ENCODE data around the gene RBKS.

RBKS gene

DNA sequence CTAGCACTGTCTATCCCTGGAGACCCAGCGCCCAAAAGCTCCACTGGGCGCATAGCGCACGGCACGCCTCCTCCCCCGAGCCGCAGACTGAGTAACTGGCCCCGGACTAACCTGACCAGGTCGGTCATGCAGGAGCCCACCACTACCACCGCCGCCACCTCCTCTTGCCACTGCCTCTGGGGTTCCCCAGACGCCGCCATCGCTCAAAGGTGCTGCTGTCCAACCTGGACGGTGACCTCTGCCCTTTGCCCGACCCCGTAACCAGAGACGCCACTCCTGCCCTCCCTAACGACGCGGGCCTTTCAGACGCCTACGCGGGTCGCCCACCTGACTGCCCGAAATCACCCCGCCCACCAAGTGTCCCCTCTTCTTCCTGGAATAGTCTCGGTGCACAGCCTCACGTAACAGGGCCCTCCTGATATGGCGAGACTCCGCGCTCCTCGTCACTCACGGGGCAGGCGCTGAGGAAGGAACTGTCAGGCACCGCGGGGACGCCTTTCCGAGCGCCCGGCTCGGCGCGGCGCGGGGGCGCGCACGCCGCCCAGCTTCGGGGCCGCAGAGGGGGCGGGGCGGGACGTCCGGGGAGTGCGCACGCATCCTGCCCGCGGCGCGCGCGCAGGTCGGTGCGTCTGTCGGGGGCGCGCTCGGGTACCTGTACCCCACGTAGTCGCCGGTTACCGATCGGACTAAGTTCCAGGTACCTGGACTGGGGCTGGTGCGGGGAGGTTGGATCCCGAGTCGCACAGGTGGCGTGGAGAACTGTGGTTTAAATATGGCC lies at the start of gene RBKS, which contains the start of gene BABAM2:
Gene RBKS (minus strand): TSS at position 242 of the 778 bp plus-strand sequence. CDS start 42 bp downstream, at position 200.
Gene BABAM2 (plus strand): TSS at position 584 of the 778 bp plus-strand sequence. CDS start 3,828 bp downstream, outside the sequence.
- FAIRE-seq (peak; percentile 95), DNase-seq (ENCODE audit: insufficient read length, low spot score) (peak; percentile 87)

DNA sequence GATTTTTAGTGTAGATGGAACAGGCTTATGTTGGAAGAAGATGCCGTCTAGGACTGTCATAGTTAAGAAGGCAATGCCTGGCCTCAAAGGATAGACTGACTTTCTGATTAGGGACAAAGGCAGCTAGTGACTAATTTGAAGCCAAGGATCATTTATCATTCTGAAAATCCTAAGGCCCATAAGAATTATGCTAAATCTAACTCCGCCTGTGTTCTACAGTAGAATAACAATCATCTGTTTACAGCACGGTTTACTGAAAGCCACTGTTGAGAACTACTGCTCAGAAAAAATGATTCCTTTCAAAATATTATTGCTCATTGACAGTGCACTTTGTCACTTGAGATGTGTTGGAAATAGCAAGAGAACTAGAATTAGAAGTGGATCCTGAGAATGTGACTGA lies 44.8 kb upstream of the RBKS start:
- FAIRE-seq, result peak; percentile 82

DNA sequence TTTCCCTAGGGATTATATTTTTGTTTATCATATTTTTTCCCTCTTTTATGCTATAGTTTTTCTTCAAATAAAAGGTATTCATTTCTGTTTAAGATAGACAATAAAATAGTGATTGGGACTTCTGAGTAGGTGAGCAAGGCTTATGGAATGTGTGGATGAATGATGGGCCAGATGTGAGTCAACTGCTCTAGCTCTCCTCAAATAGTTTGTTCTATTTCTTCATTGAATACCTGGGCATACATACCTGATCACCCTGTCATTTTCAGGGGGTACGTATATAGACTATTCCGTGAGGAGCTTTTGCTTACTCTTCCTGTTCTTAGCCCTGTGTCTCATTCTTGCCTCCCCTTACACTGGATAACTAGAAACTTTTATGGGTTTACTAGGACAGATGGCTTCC lies 42.2 kb upstream of the RBKS start:
- FAIRE-seq (peak; percentile 77), DNase-seq (ENCODE audit: insufficient read length, low spot score) (peak; percentile 45)

More for the DNA sequence above, 44.8 kb upstream of the RBKS start:
- no peak for DNase-seq (ENCODE audit: insufficient read length, low spot score)

DNA sequence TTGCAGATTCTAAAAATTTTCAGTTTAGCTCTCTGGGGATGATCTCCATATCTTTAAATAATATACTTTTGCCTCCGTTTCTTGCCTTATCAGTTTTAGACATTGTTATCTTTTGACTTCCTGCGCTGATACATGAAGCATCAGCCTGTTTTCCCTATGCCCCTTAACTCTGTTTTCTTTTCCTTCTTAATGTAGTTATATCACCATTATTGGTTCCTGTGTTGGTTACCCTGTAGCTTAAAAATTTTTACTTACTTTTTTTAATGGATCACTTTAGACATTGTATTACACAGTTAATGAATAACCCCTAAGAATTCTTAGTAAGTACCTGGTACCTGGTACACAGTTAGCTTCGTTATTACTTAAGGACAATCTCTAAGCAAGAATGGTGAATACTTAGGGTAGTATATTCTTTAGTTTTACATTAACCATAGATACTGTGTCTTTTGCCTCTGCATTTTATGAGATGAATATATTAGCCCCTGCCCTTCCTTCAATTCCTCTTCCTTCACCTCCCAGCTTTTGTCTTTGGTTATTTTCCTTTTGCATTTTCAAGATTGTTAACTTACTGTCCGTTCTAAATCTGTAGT lies 41.3 kb upstream of the RBKS start:
- no peak for FAIRE-seq
- DNase-seq (ENCODE audit: insufficient read length, low spot score), result no peak

DNA sequence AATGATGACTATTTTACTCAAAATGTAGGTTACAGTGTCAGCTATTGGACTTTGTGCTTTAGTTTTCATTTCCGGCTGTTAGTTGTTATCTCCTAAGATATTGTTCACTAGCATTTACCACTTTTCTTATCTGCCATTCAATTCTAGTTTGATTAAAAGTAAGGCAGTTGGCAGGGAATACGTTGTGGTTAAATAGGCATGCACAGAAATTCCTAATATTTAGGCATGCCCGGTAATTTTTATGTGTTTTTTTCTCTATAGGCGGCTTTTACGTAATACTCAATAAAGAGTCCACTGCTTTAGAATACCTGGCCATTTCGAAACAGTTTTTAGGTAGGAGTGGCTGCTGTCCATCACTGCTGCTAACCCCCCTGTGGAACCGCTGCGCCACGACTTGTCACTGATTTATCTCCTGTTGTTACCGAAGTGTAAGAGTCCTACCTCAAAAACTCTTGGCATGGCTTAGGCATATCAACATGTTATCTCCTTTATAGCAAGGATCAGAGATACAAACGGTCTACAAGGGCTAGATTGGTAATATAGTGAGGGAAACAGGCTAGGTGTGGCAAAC lies 39.8 kb upstream of the RBKS start:
- FAIRE-seq, result no peak

DNA sequence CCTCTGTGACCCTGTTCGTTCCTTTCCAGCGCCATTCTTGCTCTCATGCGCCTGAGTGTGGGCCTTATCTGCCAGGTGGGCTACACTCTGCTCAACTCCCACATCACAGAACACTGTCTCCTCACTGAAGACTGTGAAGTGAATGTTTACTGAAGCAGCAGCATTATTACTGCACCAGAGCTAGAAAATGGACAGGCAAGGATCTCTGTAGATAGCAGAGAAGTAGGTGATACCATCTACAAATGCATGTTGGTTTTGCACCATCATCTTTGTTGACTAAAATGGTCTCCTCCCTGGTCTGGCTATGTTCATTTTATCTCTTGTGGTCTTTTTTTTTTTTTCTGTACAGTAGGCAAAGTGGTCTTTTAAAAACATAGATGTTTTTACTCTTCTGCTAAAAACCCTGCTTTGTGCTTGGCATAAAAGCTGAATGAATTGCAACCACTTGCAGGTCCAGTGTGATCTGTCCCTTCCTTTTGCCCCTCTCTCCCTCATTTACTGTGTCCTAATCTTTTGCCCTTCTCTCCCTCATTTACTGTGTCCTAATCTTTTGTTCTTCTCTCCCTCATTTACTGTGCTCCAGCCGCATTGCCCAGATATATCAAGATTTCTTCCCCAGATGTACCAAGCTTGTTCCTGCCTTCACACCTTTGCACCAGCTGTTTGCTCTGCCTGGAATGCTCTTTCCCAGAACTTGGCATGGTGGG lies 35.7 kb upstream of the RBKS start:
- FAIRE-seq, result no peak
- no peak for DNase-seq (ENCODE audit: insufficient read length, low spot score)

More for the DNA sequence above, 39.8 kb upstream of the RBKS start:
- no peak for DNase-seq (ENCODE audit: insufficient read length, low spot score)

DNA sequence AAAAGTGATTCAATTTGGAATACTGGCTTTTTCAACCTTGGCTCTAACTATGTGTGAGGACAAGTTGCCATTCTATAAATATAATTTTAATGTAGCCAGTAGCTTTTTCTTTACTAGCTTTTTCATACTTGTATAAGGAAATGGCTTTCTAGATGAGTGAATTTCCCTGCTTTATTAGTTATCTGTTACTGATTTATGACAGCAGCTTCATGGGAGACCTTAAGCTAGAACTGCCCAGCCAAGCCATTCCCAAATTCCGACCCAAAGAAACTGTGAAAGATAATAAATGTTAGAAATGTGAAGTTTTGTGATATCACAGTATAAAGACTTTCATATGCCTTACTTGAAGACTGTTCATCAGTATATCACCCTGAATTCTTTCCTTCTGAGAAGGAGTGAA lies 32.7 kb upstream of the RBKS start:
- DNase-seq (ENCODE audit: insufficient read length, low spot score) (no peak), FAIRE-seq (no peak)

DNA sequence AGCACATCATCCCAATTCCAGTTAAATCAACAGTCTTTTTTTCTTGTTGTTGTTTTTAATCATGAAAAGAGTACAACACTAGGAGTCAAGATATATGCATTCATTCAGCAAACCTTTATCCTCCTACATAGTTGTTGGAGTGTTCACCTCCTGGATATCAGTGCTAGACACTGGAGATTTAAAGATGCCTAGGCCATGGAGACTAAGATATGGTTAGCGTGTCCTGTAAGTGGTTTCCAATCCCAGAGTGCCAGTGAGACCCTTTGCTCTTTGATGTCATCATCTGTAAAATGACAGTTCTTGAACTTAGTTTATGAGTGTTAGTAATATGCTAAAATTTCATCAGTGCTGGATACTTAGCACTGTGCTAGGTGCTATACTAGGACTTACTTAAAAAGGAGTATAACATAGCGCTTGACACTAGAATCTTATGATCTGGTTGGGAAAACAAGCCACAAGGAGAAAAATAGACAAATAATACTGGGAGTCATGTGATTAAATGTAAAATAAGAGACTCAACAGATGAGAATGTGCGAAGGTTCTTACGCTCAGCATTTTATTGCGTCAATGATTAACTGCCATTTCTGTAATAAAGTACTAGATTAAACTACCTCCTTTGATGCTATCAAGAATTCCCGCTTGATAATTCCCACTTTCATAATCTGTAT lies 31.8 kb upstream of the RBKS start:
- DNase-seq (ENCODE audit: insufficient read length, low spot score), result no peak
- peak; percentile 64 for FAIRE-seq

DNA sequence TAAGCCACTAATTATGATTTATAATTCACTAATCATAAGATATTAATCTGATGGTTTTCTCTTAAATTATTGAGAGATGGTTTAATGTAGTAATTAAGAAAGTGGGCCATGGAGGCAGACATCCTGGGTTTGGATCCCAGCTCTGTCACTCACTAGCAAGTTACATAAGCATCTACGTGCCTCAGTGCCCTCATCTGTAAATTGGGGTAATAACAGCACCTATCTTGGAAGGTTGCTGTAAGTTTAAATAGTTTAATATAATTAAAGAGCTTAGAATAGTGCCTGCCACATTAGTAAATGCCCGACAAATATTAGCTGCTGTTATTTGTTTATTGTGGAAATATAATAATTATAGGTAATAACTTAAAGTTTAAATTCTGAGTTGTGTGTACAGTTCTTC lies 31.2 kb upstream of the RBKS start:
- DNase-seq (ENCODE audit: insufficient read length, low spot score) (no peak), FAIRE-seq (no peak)

DNA sequence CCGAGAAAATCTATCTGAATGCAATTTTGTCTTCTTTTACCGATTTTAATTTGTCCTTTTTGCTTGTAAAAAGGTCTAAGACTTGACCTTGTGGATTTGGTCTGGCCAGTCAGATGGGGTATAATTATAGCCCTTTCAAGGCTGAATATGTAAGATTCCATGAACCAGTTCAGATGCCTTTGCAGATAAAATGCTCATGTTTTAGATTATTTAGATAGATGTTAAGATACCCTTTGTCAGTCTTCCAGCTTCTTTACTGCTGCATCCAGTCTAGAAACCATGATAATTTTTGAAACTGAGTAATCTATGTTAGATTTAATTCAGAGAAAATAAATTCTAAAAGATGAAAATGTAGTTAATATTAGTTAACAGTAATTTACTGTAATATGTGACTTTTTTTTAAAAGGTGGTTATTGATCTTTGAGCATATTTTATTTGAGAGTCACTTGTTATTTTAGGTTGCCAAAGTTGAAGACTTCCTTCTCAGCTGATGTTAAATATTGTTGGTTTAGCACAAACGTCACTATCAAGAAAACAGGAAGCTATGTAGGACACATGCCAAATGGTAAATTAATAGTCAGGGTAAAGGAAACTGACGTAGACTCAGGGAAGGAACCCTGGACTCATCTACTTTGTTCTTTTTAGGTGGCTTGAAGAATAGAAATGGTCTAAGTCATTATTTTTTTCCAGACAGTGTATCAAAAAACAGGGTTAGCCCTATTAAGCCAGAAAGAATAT lies 30.1 kb upstream of the RBKS start:
- FAIRE-seq (no peak), DNase-seq (ENCODE audit: insufficient read length, low spot score) (peak; percentile 24)

DNA sequence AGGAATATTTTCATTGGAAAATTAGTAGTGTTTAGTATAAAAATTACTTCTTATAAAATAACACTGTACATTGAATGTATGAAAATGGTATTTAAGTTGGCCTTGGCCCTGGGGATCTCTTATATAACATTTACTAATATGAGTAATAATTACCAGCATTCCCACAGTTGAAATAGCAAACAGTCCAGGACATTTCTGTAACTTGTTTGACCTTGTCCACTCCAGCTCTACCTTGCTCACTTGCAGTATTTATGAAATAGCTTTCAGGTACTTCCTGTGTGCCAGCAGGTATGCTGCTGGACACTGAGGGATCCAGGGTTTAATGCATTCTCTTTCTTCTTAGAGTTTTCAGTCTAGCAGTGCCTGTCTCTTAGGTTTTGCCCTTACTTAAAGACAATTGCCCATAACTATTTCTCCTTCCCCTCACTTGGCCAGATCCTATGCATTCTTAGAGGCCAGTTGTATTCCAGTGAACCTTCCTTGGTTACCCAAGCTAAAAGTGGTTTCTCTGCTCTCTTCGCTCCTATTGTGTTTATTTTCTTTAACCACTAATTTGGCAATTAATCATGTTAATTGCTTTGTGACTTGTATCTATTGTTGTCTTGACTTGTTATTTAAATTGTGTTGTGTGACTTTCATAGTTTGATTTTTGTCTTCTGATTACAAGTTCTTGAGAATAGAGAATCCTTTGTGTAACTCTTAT lies 26.3 kb upstream of the RBKS start:
- FAIRE-seq (peak; percentile 60), DNase-seq (ENCODE audit: insufficient read length, low spot score) (no peak)

DNA sequence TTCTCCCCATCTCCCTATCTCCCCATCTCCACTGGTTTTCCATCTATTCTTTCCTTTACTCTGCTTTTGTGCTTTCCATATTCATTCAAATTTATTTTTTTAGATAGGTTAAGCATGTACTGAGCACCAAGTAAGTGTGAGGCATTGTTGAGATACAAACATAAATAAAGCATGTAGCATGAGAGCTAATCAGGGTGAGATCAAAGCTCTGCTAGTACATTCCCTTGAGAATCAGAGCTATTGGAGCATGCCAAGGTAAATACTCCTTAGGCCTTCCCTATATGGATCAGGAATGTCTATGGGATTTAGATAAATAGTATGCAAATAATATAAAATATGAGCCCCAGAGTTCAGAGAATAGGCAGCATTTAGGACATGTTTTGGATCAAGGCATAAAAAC lies 25.7 kb upstream of the RBKS start:
- DNase-seq (ENCODE audit: insufficient read length, low spot score), result no peak
- FAIRE-seq, result no peak

DNA sequence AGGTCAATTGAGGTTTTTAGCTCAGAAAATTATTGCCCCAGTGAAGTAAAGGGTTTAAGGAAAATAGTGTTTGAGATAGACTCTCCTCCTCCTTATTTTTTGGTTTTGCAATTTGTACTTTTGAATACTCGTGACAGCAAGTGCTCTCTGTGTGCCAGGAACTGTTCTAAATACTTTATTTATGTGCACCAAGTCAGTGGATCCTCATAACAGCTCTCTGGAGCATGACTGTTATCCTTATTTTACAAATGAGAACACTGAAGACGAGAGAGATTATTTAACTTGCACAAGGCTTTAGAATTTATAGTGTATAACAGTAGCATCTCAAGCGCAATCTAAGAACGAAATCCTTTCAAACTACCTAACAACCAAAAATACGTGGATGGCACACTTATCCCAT lies 25.0 kb upstream of the RBKS start:
- DNase-seq (ENCODE audit: insufficient read length, low spot score) (no peak), FAIRE-seq (no peak)

DNA sequence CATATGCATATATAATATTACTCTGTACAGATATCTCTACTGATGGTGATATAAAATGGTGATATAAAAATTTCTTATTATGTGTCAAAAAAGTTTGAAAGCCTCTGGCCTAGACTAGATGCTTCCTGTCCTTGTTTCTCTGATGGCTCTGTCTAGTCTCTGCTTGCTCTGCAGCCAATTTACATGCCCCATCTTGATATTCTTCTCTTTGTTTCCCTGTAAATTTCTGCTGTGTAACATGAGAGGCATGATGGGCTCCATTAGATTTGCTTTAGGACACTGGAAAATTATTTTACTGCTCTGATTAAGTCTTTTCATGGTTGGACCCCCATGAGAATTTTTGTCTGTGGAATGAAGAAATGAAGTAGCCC lies 24.6 kb upstream of the RBKS start:
- DNase-seq (ENCODE audit: insufficient read length, low spot score) (no peak), FAIRE-seq (no peak)

DNA sequence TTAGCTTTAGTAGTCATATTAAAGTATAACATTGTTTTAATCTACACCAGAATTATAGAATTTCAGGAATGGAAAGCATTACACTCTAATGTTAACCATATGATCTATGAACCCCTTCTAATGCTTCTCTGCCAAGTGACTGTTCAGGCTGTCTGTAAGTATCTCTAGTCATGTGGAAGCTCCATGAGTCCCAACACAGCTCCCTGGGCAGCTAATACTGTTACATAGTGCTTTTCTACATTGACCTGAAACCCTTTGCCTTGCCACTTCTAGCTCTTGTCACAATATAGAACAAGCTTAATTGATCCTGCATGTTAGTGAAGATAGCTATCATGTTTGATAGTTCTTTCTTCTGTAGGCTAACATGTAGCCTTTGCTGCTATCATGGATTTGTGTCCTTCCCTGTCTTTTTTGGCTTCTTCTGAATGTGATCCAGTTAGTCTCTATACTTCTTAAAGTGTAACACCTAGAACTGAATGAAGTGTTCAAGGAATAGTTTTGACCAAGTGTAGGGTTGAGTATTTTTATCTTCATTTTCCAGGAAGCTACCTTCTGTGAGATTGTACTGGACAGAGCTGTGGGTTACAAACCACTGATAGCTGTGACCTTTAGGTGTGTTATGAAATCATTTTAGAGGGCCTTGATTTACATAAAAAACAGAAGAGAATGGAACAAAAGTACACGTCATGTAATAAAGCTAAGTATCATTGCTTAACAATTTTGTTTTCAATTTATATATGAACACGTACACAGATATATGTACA lies 24.0 kb upstream of the RBKS start:
- FAIRE-seq, result no peak
- DNase-seq (ENCODE audit: insufficient read length, low spot score), result no peak

DNA sequence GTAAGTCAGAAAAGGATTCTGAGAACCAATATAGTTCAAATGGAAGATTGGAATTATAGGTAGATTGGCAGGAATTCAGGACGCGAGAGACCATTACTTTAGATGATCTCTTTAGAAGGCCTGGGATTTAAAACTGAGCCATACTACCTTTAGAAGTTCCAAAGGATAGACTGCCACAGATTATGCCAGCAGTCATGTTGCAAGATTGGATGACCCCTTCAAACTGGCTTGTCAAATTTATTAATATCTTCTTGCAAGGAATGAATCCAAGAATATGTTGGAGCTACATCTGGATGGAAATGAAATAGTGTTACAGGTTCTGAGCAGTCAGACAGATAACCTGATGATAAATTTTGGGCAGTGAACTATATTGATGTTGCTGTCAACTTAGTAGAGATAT lies 22.3 kb upstream of the RBKS start:
- FAIRE-seq (no peak), DNase-seq (ENCODE audit: insufficient read length, low spot score) (no peak)

DNA sequence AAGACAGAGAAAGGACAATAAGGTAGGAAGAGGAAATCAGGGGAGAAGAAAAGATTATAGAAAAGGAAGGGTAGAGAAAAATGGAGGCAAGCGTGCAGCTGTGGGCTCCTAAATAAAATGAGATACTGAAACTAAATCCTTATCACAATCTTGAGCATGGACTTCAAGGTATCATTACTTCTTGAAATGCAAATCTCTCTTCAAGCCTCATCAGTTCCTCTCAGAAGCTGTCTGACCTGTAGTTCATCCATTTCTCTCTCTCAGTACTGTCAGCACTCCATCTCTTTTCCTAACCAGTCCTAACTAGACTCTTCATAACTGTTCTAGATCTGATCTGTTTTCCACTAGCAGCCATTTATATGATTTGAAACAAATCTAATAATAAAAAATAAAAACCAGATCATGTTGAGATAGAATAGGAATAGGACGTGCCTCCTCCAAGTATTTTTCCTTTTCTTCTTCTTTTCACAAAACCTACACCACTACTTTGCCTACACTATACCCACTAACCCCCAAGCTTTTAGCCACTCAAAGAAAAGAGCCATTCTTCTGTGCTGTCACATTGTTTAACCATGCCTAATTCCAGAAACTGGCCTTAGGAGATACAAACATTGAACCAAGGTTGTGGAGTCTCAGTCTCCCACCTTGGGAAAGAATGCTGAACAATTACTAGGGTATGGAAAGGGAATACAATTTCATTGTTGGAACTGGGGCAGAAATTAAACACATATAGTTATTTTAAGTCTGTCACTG lies 21.4 kb upstream of the RBKS start:
- DNase-seq (ENCODE audit: insufficient read length, low spot score) (no peak), FAIRE-seq (no peak)

DNA sequence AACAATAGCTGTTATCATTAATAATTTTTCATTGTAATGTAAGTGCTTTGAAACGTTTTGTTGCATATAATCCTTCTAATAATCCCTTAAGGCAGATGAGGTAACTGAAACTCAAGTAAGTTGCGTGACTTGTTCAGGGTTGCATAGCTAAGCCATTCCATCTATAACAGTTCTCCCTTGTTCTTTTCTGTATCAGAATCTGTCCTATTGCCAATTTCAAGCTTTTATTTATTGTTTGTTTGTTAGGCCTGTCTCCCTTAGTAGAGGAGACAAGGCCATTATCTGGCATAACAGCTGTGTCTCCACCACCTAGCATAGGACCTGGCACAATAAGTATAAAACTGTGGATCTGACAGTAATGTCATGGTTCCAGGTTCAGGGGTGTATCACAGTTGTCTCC lies 19.7 kb upstream of the RBKS start:
- DNase-seq (ENCODE audit: insufficient read length, low spot score) (no peak), FAIRE-seq (no peak)

All from HTR-8/SVneo (cell line).